Activated CD4-positive, alpha-beta memory T cell treated with anti-CD3 and anti-CD28 coated beads for 36 hours (primary cell): ENCODE measurements around the gene MAPK8IP1. TPM values are rescaled to one million over a fixed set of nuclear protein-coding genes. Genes with fewer than 3 reads are reported as not detected.

Experiments
- CTCF ChIA-PET: fragments of 350-600 bp; sonication (Branson Sonifier 250); formaldehyde crosslinking; loops from one replicate; lab custom pipeline; 2021; ENCODE audit warnings: antibody characterized with exemption, inconsistent platforms; lab: Charles Lee
- POLR2A ChIA-PET: fragments of 350-600 bp; sonication (Branson Sonifier 250); formaldehyde crosslinking; loops from one replicate; lab custom pipeline; 2021; ENCODE audit warnings: antibody characterized with exemption; lab: Charles Lee
- DNase-seq: peaks from one replicate; pipeline ENCODE4 v3.0.0-alpha.2; 2020
- H3K27ac Mint-ChIP-seq: one replicate; pipeline ENCODE4 v1.8.0; 2021; ENCODE audit warnings: mixed read lengths
- H3K27me3 Mint-ChIP-seq: one replicate; pipeline ENCODE4 v1.8.0; 2021; ENCODE audit warnings: mixed read lengths
- H3K36me3 Mint-ChIP-seq: one replicate; pipeline ENCODE4 v1.8.0; 2021; ENCODE audit warnings: mixed read lengths
- H3K4me1 Mint-ChIP-seq: one replicate; pipeline ENCODE4 v1.8.0; 2021; ENCODE audit warnings: low read depth, mixed read lengths
- H3K4me3 Mint-ChIP-seq: one replicate; pipeline ENCODE4 v1.8.0; 2021; ENCODE audit warnings: mild to moderate bottlenecking, mixed read lengths
- H3K9me3 Mint-ChIP-seq: one replicate; pipeline ENCODE4 v1.8.0; 2021; ENCODE audit warnings: mixed read lengths
- intact Hi-C: fragments of 100-400 bp; cut with micrococcal nuclease; formaldehyde crosslinking; loops from one replicate; pipeline ENCODE4 v1.15.1; 2023
- total RNA-seq, 2 experiments: library from RNA; stranded (reverse); gene quantifications; one replicate each; pipeline ENCODE4 v1.2.3, GENCODE V29; 2021

MAPK8IP1 gene
- total RNA-seq, 2 experiments from 2014 or later = 0.43 to 0.58 TPM

DNA sequence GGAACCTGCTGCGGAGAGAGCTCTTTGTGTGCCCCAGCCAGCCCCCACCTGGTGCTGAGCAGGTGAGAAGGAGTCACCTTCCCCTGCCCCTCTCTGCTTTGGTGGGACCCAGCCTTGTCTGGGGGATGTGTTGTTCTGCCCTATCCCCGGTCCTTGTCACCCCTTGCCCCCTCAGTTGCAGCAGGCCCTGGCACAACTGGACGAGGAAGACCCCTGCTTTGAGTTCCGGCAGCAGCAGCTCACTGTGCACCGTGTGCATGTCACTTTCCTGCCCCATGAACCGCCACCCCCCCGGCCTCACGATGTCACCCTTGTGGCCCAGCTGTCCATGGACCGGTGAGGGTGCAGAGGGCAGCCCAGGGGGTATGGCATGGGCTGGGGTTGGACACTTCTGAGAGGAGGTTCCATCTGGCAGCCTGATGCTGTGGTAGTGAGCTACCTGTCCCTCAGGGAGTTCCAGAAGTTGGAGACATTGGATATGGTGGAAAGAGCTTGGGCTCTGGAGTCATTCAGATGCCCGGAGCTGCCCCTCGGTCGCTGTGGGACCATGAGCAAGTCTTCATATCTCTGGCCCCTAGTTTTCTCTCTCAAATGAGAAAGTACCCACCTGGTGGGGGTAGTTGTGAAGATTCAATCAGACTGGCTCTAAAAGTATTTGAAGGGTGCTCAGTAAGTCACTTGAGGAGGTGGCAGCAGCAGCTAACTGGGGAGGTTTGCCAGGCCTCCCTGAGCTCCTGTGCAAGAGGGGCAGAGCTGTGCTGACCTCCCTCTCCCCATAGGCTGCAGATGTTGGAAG is 41.3 kb downstream of the MAPK8IP1 start:
- Mint-ChIP-seq H3K27me3 (peaks cover 8% of the 10 kb centered on the region), H3K4me3 (no peak overlapping the region), H3K4me1 (peaks cover 39% of the 10 kb centered on the region), H3K27ac (no peak overlapping the region), H3K36me3 (no peaks in the 10 kb centered on the region), H3K9me3 (no peaks in the 10 kb centered on the region)
- intact Hi-C loops = no loop called here
- ChIA-PET POLR2A (interaction anchor here (2.2 kb wide), 1 partner anchor 9 kb away, joined by 7 read pairs; the partner anchor contains the start of gene PEX16), CTCF (interaction anchor here (0.7 to 2.6 kb wide), 3 partner anchors 39 to 155 kb away, joined by 3 to 9 read pairs (median 3); no protein-coding TSS in a partner anchor)
- DNase-seq = no peak

DNA sequence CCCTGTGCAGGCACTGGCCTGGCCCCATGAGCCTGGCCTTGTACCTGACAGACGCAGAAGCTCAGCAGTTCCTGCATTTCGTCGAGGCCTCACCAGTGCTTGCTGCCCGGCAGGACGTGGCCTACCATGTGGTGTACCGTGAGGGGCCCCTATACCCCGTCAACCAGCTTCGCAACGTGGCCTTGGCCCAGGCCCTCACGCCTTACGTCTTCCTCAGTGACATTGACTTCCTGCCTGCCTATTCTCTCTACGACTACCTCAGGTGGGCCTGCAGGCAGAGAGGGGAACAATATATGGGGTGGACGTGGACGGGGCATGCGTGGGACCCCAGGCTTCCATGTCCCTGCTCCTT is 41.9 kb downstream of the MAPK8IP1 start:
- Mint-ChIP-seq H3K4me3 (no peak overlapping the region), H3K36me3 (no peaks in the 10 kb centered on the region), H3K27ac (no peak overlapping the region), H3K4me1 (peaks cover 39% of the 10 kb centered on the region), H3K9me3 (no peaks in the 10 kb centered on the region), H3K27me3 (peaks cover 8% of the 10 kb centered on the region)
- DNase-seq = no peak
- ChIA-PET POLR2A (interaction anchor here (2.2 kb wide), 1 partner anchor 9 kb away, joined by 7 read pairs; the partner anchor contains the start of gene PEX16), CTCF (interaction anchor here (0.7 to 2.6 kb wide), 2 partner anchors 38 to 84 kb away, joined by 3 to 9 read pairs; no protein-coding TSS in a partner anchor)
- intact Hi-C loops = no loop called here

GRCh38 chr11:45927684-45928413 is 42.4 kb downstream of the MAPK8IP1 start:
- H3K27ac Mint-ChIP-seq = no peak overlapping the region
- DNase-seq = no peak
- no peak overlapping the region for H3K4me3 Mint-ChIP-seq
- no peaks in the 10 kb centered on the region for H3K36me3 Mint-ChIP-seq
- intact Hi-C loops = no loop called here
- POLR2A ChIA-PET = interaction anchor here (2.2 kb wide), 1 partner anchor 10 kb away, joined by 7 read pairs; the partner anchor contains the start of gene PEX16
- H3K27me3 Mint-ChIP-seq = peaks cover 8% of the 10 kb centered on the region
- no peaks in the 10 kb centered on the region for H3K9me3 Mint-ChIP-seq
- peaks cover 39% of the 10 kb centered on the region for H3K4me1 Mint-ChIP-seq
- CTCF ChIA-PET = interaction anchor here (0.7 to 2.6 kb wide), 2 partner anchors 38 to 85 kb away, joined by 3 to 9 read pairs; no protein-coding TSS in a partner anchor

DNA sequence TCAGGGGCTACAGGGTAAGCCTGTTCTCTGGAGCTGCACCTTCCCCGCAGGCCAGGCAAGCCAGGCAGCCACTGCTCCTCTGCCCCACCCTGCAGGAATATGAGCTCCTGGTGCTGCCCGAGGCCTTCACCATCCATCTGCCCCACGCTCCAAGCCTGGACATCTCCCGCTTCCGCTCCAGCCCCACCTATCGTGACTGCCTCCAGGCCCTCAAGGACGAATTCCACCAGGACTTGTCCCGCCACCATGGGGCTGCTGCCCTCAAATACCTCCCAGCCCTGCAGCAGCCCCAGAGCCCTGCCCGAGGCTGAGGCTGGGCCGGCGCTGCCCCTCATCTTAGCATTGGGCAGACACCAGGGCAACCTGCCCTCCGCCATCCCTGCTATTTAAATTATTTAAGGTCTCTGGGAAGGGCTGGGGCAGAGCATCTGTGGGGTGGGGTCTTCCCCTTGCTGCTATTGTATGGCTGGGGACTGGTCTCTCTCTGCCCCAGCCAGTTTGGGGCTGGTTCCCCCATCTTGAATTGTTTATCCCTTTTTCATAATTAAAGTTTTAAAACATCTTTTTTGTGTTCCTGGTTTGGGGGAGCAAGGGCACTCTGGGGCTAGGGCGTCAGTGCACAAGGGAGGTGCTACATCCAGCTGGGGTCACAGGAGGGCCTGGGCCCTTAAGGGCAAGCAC is 43.2 kb downstream of the MAPK8IP1 start:
- ChIA-PET POLR2A (interaction anchor here (2.2 kb wide), 1 partner anchor 11 kb away, joined by 7 read pairs; the partner anchor contains the start of gene PEX16), CTCF (interaction anchor here (2.2 kb wide), 1 partner anchor 78 kb away, joined by 9 read pairs; no protein-coding TSS in a partner anchor)
- Mint-ChIP-seq H3K27ac (no peak overlapping the region), H3K27me3 (peaks cover 5% of the 10 kb centered on the region), H3K4me3 (no peak overlapping the region), H3K36me3 (peaks cover 3% of the 10 kb centered on the region), H3K9me3 (no peaks in the 10 kb centered on the region), H3K4me1 (peaks cover 36% of the 10 kb centered on the region)
- intact Hi-C loops = no loop called here
- DNase-seq = no peak

DNA sequence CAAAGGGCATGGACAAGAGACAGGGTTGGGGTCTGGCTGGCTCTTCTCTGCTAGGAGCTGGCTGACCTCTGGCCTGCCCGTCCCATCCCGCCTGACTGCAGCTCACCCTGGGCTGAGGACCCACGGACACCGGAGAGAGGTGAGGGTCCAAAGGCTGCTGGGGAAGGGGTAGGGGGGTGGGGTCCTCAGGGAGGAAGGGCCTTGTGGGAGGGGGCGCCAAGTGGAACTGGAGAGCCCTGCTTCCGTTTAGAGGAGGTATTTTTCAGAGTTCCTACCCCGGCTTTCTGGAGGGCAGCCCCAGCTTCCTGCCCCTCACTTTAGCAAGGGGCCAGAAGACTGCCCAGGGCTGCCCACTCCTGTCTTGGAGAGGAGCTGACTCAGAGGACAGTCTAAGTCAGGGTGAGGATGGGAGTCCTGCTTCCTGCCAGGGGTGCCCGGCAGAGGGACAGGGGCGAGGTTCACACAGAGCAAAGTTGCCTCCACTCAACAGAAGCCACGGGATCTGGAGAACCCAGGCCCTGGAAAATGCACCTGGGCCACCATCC is 44.1 kb downstream of the MAPK8IP1 start:
- no peak for DNase-seq
- no peaks in the 10 kb centered on the region for H3K9me3 Mint-ChIP-seq
- peaks cover 33% of the 10 kb centered on the region for H3K4me1 Mint-ChIP-seq
- ChIA-PET CTCF (interaction anchor here (0.8 to 2.2 kb wide), 4 partner anchors 8 to 87 kb away, joined by 3 to 9 read pairs (median 4); no protein-coding TSS in a partner anchor), POLR2A (no interaction called here)
- peaks cover 4% of the 10 kb centered on the region for H3K36me3 Mint-ChIP-seq
- H3K4me3 Mint-ChIP-seq = no peak overlapping the region
- intact Hi-C loops = no loop called here
- peak overlapping the region; percentile 75 for H3K27ac Mint-ChIP-seq
- H3K27me3 Mint-ChIP-seq = no peaks in the 10 kb centered on the region

GRCh38 chr11:45930031-45930794 is 44.8 kb downstream of the MAPK8IP1 start:
- Mint-ChIP-seq H3K27ac (peak overlapping the region; percentile 75), H3K4me1 (peaks cover 33% of the 10 kb centered on the region), H3K27me3 (no peaks in the 10 kb centered on the region), H3K36me3 (peaks cover 4% of the 10 kb centered on the region), H3K4me3 (no peak overlapping the region), H3K9me3 (no peaks in the 10 kb centered on the region)
- DNase-seq = peak; percentile 66
- POLR2A ChIA-PET = no interaction called here
- CTCF ChIA-PET = interaction anchor here (0.8 to 2.2 kb wide), 5 partner anchors 9 to 1003 kb away, joined by 3 to 9 read pairs (median 4); no protein-coding TSS in a partner anchor
- intact Hi-C loops = no loop called here

DNA sequence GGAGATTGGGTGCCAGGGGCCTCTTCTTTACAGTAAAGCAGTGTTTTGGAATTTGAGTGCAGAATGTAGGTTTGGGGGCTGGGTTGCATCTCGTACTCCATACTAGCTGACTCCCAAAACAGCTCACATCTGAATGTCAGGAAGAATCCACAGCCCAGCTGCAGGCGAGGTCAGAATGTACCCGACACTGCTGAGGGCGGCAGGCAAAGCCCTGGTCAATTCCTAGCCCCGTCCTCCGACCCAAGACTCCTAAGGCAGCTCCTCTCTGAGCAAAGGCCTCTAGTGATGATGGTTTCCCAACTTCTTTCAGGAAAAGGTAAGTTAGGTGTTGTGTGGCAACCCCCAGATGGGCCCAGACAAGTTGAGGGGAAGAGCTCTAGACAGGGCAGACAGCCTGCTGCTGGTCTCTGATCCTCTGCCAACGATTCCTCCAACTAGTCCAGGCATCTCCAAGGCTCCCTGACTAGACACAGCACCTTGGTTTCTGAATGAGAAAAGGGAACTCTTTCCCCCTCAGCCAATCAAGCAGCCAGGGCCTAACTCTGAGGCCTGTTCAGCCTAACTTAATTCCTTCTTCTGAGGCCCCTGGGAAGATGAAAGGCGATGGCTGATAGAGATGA is 45.6 kb downstream of the MAPK8IP1 start:
- no peaks in the 10 kb centered on the region for H3K27me3 Mint-ChIP-seq
- no peak for DNase-seq
- H3K9me3 Mint-ChIP-seq = no peaks in the 10 kb centered on the region
- H3K36me3 Mint-ChIP-seq = peaks cover 4% of the 10 kb centered on the region
- H3K4me3 Mint-ChIP-seq = no peak overlapping the region
- peaks cover 33% of the 10 kb centered on the region for H3K4me1 Mint-ChIP-seq
- POLR2A ChIA-PET = no interaction called here
- peak overlapping the region; percentile 75 for H3K27ac Mint-ChIP-seq
- intact Hi-C loops = no loop called here
- CTCF ChIA-PET = interaction anchor here (0.8 to 2.2 kb wide), 5 partner anchors 34 to 1004 kb away, joined by 3 to 9 read pairs (median 4); no protein-coding TSS in a partner anchor

GRCh38 chr11:45931739-45932138 is 46.3 kb downstream of the MAPK8IP1 start:
- intact Hi-C loops = no loop called here
- Mint-ChIP-seq H3K4me3 (no peak overlapping the region), H3K9me3 (no peaks in the 10 kb centered on the region), H3K27ac (peak overlapping the region; percentile 8), H3K27me3 (no peaks in the 10 kb centered on the region), H3K36me3 (peaks cover 6% of the 10 kb centered on the region), H3K4me1 (peaks cover 33% of the 10 kb centered on the region)
- CTCF ChIA-PET = interaction anchor here (1.5 kb wide), 1 partner anchor 33 kb away, joined by 3 read pairs; no protein-coding TSS in a partner anchor
- DNase-seq = no peak
- POLR2A ChIA-PET = no interaction called here

DNA sequence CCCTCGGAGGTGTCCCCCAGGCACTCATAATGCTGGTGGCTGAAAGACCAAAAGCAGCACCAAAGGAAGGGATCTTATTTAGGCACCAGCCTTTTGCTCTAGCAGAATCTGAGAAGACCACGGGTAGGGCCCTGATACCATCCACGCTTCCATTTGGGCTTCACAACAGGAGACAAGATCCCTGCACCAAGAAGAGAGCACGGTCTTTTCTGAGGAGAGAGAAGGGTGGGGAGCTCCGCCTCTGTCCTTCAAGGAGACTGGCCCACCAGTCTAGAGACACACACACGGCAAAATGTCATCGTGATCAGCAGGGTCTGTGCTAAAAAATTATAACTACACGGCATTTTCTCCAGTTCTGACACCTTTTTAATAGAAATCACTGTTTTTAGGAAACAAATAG is 46.8 kb downstream of the MAPK8IP1 start:
- Mint-ChIP-seq H3K36me3 (peaks cover 8% of the 10 kb centered on the region), H3K27me3 (no peaks in the 10 kb centered on the region), H3K4me1 (peaks cover 30% of the 10 kb centered on the region), H3K9me3 (no peaks in the 10 kb centered on the region), H3K27ac (no peak overlapping the region), H3K4me3 (no peak overlapping the region)
- ChIA-PET POLR2A (no interaction called here), CTCF (interaction anchor here (1.5 kb wide), 1 partner anchor 33 kb away, joined by 3 read pairs; no protein-coding TSS in a partner anchor)
- no peak for DNase-seq
- intact Hi-C loops = no loop called here

DNA sequence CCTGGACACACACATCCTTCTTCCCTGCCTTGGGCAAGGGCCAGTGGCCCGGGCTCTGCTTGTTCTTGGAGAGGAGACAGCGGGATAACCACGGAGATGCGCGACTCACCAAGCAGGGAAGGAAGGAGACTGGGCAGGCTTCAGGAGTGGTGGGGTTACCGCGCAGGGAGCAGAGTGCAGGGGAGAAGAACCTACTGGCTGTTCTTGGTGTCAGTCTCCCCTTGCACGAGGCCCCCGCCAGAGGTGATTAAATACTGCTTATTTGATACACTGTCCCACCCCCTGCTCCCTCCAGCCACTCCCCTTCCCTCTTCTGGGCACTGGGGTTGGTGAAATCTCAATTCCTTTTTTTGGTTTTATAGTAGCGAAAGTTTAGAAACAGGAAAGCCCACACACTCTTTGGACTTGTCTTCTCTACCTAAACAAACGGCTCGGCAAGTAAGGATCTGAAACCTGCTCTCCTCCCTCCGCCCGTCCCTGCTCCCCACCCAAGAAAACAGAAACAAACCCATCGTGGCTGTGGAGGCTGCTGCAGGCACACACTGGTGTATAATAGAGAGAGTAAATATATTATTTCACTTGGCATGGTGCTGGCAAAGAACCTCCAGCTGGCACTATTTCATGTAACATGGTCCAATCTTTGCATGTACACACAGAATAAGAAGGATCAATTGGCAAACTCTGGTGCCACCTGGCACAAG is 47.8 kb downstream of the MAPK8IP1 start:
- peaks cover 26% of the 10 kb centered on the region for H3K4me1 Mint-ChIP-seq
- POLR2A ChIA-PET = no interaction called here
- no peaks in the 10 kb centered on the region for H3K27me3 Mint-ChIP-seq
- H3K27ac Mint-ChIP-seq = no peak overlapping the region
- CTCF ChIA-PET = no interaction called here
- no peaks in the 10 kb centered on the region for H3K9me3 Mint-ChIP-seq
- intact Hi-C loops = no loop called here
- no peak for DNase-seq
- H3K4me3 Mint-ChIP-seq = no peak overlapping the region
- H3K36me3 Mint-ChIP-seq = peaks cover 8% of the 10 kb centered on the region
